Measurements from ENCODE around the gene LRP6.

- no peak for TF ChIP-seq POLR2A (IDR thresholded peaks at IDR 0.05; ENCODE audit: borderline replicate concordance, extremely low read depth, insufficient read depth, insufficient read length)
- TF ChIP-seq CTCF (IDR thresholded peaks at IDR 0.05 in 2 of 3, conservative IDR thresholded peaks at IDR 0.05 in 1 of 3; ENCODE audit: borderline replicate concordance in 1 of 3, insufficient read depth in 1 of 3, low read depth in 2 of 3, low read length in 2 of 3), result no peak
- TF ChIP-seq YY1 (IDR thresholded peaks at IDR 0.05; ENCODE audit: extremely low read depth, insufficient replicate concordance, low read depth, low read length), result no peak
These were observed 47.2 kb downstream of the LRP6 start for GRCh38 chr12:12219664-12220063.

Measured in HCT116 (cell line).